DOHH2 (cell line): Measurements from ENCODE around the gene MRPS18B.
"Not testable (repeated sequence)": the region's sequence is repeated elsewhere in the genome, so short reads cannot be mapped to it uniquely, and the experiment has no call there.

Experiments
- H3F3A ChIP-seq: fragments of 200-600 bp; sonication (generic), shearing (Covaris generic); 2 replicates; pipeline ENCODE4 v1.6.0; 2016; ENCODE audit warnings: antibody characterized with exemption, mild to moderate bottlenecking; ENCODE audit not compliant: control insufficient read depth, insufficient read depth
- H3K27ac ChIP-seq: fragments of 200-600 bp; sonication (generic); 2 replicates; pipeline ENCODE4 v1.5.1; 2014; ENCODE audit warnings: low read depth, mild to moderate bottlenecking, low read length, moderate library complexity
- H3K27me3 ChIP-seq: fragments of 200-600 bp; sonication (generic); 2 replicates; pipeline ENCODE4 v1.6.1; 2014; ENCODE audit warnings: mild to moderate bottlenecking, low read length, mixed read lengths; ENCODE audit not compliant: control insufficient read depth
- H3K36me3 ChIP-seq: fragments of 200-600 bp; sonication (generic); 2 replicates; pipeline ENCODE4 v1.6.1; 2014; ENCODE audit warnings: mild to moderate bottlenecking, low read length, moderate library complexity, mixed read lengths; ENCODE audit not compliant: control insufficient read depth
- H3K4me1 ChIP-seq: fragments of 200-600 bp; sonication (generic); 2 replicates; pipeline ENCODE4 v1.6.1; 2014; ENCODE audit warnings: mild to moderate bottlenecking, low read length, mixed read lengths; ENCODE audit not compliant: control insufficient read depth
- H3K4me2 ChIP-seq: fragments of 200-600 bp; sonication (generic); 2 replicates; pipeline ENCODE4 v1.6.0; 2014; ENCODE audit warnings: mild to moderate bottlenecking, low read length, moderate library complexity
- H3K4me3 ChIP-seq: fragments of 200-600 bp; sonication (generic); 2 replicates; pipeline ENCODE4 v1.5.1; 2014; ENCODE audit warnings: mild to moderate bottlenecking, low read length, mixed read lengths
- H3K79me2 ChIP-seq: fragments of 200-600 bp; sonication (generic); 2 replicates; pipeline ENCODE4 v1.6.1; 2014; ENCODE audit warnings: mild to moderate bottlenecking, low read length, mixed read lengths; ENCODE audit not compliant: control insufficient read depth
- H3K9me2 ChIP-seq: fragments of 200-600 bp; sonication (generic); replicated peaks from 2 replicates; pipeline ENCODE4 v1.6.1; 2014; ENCODE audit warnings: mild to moderate bottlenecking, low read length, mixed read lengths; ENCODE audit not compliant: control insufficient read depth
- H3K9me3 ChIP-seq: fragments of 200-600 bp; sonication (generic); 2 replicates; pipeline ENCODE4 v1.6.1; 2014; ENCODE audit warnings: antibody characterized with exemption, low read length, mixed read lengths; ENCODE audit not compliant: control insufficient read depth, insufficient read depth
- H4K20me1 ChIP-seq: fragments of 200-600 bp; sonication (generic); 2 replicates; pipeline ENCODE4 v1.6.0; 2014; ENCODE audit warnings: low read depth, mild to moderate bottlenecking, antibody characterized with exemption, low read length, moderate library complexity; ENCODE audit not compliant: control insufficient read depth, insufficient read depth
- EZH2phosphoT487 ChIP-seq: fragments of 200-600 bp; sonication (generic); IDR thresholded peaks from 2 replicates; pipeline ENCODE4 v1.6.1; 2017; ENCODE audit warnings: borderline replicate concordance, mild to moderate bottlenecking, antibody characterized with exemption, low read length, moderate library complexity, mixed read lengths
- TF ChIP-seq, protein P1 (sequence below): fragments of 200-600 bp; sonication (generic); IDR thresholded peaks from one replicate; pipeline ENCODE4 v1.5.1; 2014; ENCODE audit warnings: antibody characterized with exemption, mild to moderate bottlenecking, low read depth, low read length; ENCODE audit not compliant: poor library complexity, severe bottlenecking

MRPS18B gene

DNA sequence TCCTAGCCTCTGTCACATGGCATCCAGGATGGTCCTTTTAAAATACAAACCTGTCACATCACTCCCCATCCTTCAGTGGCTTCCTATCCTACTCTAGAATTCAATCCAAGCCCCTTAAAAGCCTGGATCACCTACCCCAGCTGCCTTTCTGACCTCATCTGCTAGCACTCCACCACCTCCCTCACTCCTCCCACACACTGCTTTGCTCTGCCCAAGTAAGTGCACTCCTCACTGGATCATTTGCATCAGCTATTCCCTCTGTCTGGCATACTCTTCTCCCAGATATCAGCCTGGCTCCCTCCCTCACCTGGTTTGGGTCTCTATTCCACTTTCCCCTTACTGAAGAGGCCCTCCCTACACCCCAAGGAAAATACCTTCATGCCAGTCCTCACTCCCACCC is 39.8 kb downstream of the MRPS18B start:
- H3K79me2 ChIP-seq = no peaks in the 10 kb centered on the region
- TF ChIP-seq EZH2phosphoT487 = no peak
- TF ChIP-seq, protein P1, sequence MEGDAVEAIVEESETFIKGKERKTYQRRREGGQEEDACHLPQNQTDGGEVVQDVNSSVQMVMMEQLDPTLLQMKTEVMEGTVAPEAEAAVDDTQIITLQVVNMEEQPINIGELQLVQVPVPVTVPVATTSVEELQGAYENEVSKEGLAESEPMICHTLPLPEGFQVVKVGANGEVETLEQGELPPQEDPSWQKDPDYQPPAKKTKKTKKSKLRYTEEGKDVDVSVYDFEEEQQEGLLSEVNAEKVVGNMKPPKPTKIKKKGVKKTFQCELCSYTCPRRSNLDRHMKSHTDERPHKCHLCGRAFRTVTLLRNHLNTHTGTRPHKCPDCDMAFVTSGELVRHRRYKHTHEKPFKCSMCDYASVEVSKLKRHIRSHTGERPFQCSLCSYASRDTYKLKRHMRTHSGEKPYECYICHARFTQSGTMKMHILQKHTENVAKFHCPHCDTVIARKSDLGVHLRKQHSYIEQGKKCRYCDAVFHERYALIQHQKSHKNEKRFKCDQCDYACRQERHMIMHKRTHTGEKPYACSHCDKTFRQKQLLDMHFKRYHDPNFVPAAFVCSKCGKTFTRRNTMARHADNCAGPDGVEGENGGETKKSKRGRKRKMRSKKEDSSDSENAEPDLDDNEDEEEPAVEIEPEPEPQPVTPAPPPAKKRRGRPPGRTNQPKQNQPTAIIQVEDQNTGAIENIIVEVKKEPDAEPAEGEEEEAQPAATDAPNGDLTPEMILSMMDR = no peak
- H3K4me1 ChIP-seq = no peaks in the 10 kb centered on the region
- H3K9me2 ChIP-seq = no peaks in the 10 kb centered on the region
- H4K20me1 ChIP-seq = no peaks in the 10 kb centered on the region
- no peak overlapping the region for H3K27ac ChIP-seq
- H3F3A ChIP-seq = peaks cover 6% of the 10 kb centered on the region; the same call in 1 of the 2 replicates
- H3K27me3 ChIP-seq = no peaks in the 10 kb centered on the region
- no peaks in the 10 kb centered on the region for H3K9me3 ChIP-seq
- peaks cover 77% of the 10 kb centered on the region for H3K36me3 ChIP-seq
- no peak overlapping the region for H3K4me3 ChIP-seq
- H3K4me2 ChIP-seq = no peak overlapping the region

DNA sequence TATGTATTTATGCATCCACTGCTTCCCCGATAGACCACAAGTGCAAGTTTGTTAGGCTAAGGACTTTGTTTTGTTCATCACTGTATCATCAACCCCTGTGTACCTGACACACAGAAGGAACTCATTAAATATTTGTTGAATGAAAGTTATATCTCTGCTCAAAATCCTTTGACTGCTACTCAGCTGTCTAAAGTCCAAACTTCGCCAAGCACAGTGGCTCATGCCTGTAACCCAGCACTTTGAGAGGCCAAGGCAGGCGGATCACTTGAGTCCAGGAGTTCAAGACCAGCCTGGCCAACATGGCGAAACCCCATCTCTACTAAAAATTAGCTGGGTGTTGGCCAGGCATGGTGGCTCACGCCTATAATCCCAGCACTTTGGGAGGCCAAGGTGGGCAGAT is 40.3 kb downstream of the MRPS18B start:
- not testable (repeated sequence) for H3K79me2 ChIP-seq, H3K9me2 ChIP-seq, H4K20me1 ChIP-seq, H3K4me1 ChIP-seq, H3K9me3 ChIP-seq, H3F3A ChIP-seq, H3K27me3 ChIP-seq, H3K4me2 ChIP-seq, H3K4me3 ChIP-seq, H3K27ac ChIP-seq
- H3K36me3 ChIP-seq = peaks cover 77% of the 10 kb centered on the region

DNA sequence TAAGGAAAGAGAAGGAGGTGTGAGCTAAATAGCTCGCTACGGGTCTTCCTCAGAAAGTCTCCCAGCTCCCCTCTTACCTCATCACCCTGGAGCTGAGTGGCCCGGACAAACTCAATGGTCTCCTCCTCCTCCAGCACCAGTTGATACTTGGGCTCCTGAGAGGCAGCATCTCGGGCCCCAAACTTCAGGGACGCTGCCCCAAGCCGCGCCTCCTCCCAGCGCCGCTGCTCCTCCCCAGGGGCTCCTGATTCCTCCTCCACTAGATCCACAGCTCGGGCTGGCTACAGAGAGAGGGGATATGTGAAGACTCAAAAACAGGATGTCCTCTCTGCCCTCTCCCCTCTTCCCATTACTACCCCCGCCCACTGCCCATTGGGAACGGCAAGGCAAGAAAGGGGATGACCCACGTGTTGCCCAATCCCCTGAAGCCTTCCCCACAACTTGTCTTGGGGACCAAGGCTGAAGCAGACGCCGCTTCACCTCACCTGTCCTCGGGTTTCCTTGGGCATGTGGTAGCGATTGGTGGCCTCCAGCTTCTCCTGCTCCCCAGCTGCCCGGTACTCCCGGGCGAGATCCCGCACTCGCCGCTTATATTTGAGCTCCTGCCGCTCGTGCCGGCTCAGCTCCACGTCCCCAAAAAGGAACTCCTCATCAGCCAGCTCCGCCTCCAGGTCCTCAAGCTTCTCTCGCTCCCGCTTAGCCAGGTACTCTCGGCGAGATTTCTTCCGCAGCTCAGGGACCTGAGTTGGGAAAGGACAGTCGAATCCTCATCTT is 47.5 kb downstream of the MRPS18B start:
- Histone ChIP-seq H3K4me1 (no peaks in the 10 kb centered on the region), H3K36me3 (peaks cover 64% of the 10 kb centered on the region), H3K9me3 (no peaks in the 10 kb centered on the region), H3K4me3 (no peak overlapping the region), H3K4me2 (no peak overlapping the region), H3K27ac (no peak overlapping the region), H3K9me2 (no peaks in the 10 kb centered on the region), H3F3A (no peaks in the 10 kb centered on the region), H3K27me3 (no peaks in the 10 kb centered on the region), H4K20me1 (no peaks in the 10 kb centered on the region), H3K79me2 (no peaks in the 10 kb centered on the region; the same call in 1 of the 2 replicates)
- TF ChIP-seq, protein P1 = no peak
- TF ChIP-seq EZH2phosphoT487 = no peak

DNA sequence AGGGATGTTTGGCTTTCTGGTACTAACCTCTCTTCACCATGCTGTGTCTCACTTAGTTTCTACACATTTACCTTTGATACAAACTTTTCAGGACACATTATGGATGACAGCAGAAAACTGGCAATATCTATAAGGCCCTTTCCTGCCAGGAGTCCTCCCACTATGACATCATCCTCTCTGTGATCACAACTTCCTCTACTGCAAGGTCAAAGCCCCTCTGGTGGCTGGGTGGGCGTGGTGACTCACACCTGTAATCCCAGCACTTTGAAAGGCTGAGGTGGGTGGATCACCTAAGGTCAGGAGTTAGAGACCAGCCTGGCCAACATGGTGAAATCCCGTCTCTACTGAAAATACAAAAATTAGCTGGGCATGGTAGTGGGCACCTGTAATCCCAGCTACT is 48.7 kb downstream of the MRPS18B start:
- not testable (repeated sequence) for H3K4me2 ChIP-seq, H3K9me3 ChIP-seq, H3K4me3 ChIP-seq, H3K27ac ChIP-seq, H3K9me2 ChIP-seq, H3K27me3 ChIP-seq, H3K4me1 ChIP-seq, H3F3A ChIP-seq, H4K20me1 ChIP-seq
- H3K79me2 ChIP-seq = peaks cover 10% of the 10 kb centered on the region
- H3K36me3 ChIP-seq = peaks cover 70% of the 10 kb centered on the region
